Astrocyte (in vitro differentiated cells and primary cell): ENCODE measurements around the gene GCG. TPM values are rescaled to one million over a fixed set of nuclear protein-coding genes. Genes with fewer than 3 reads are reported as not detected.

Source experiments
- DNase-seq: peaks from one replicate; pipeline ENCODE4 v3.0.0-alpha.2; 2010; ENCODE audit warnings: low read depth
- FAIRE-seq: peaks from 2 replicates; lab custom pipeline; 2011; peaks lifted over from hg19 to GRCh38; lab: Jason Lieb, UNC
- H2AFZ ChIP-seq: 2 replicates; pipeline ENCODE4 v1.6.0; 2012; ENCODE audit warnings: low read depth, low read length, inconsistent platforms
- H3K27ac ChIP-seq: 2 replicates; pipeline ENCODE4 v1.5.1; 2011; ENCODE audit warnings: low read depth, low read length, inconsistent platforms
- H3K27me3 ChIP-seq: 2 replicates; pipeline ENCODE4 v1.6.0; 2011; ENCODE audit warnings: low read length, inconsistent platforms; ENCODE audit not compliant: insufficient read depth
- H3K36me3 ChIP-seq: 2 replicates; pipeline ENCODE4 v1.5.1; 2011; ENCODE audit warnings: low read length, inconsistent platforms; ENCODE audit not compliant: insufficient read depth
- H3K4me1 ChIP-seq: 2 replicates; pipeline ENCODE4 v1.5.1; 2011; ENCODE audit warnings: low read length, inconsistent platforms; ENCODE audit not compliant: insufficient read depth
- H3K4me2 ChIP-seq: 2 replicates; pipeline ENCODE4 v1.6.0; 2012; ENCODE audit warnings: low read length, inconsistent platforms
- H3K4me3 ChIP-seq: 2 replicates; pipeline ENCODE4 v1.5.1; 2011; ENCODE audit warnings: low read depth, mild to moderate bottlenecking, low read length, inconsistent platforms; ENCODE audit not compliant: insufficient read depth
- H3K79me2 ChIP-seq: 2 replicates; pipeline ENCODE4 v1.6.0; 2012; ENCODE audit warnings: mild to moderate bottlenecking, low read length, inconsistent platforms; ENCODE audit not compliant: insufficient read depth
- H3K9ac ChIP-seq: 2 replicates; pipeline ENCODE4 v1.6.0; 2012; ENCODE audit warnings: mild to moderate bottlenecking, low read length, inconsistent platforms
- H3K9me3 ChIP-seq: 2 replicates; pipeline ENCODE4 v1.5.1; 2012; ENCODE audit warnings: low read depth, mild to moderate bottlenecking, low read length, inconsistent platforms; ENCODE audit not compliant: insufficient read depth
- H4K20me1 ChIP-seq: 2 replicates; pipeline ENCODE4 v1.6.0; 2012; ENCODE audit warnings: low read length, inconsistent platforms; ENCODE audit not compliant: insufficient read depth
- H3K27ac Mint-ChIP-seq: one replicate; pipeline ENCODE4 v1.8.0; 2021; ENCODE audit warnings: mild to moderate bottlenecking, mixed read lengths; ENCODE audit not compliant: unreplicated experiment
- H3K27me3 Mint-ChIP-seq: one replicate; pipeline ENCODE4 v1.8.0; 2021; ENCODE audit warnings: low read depth, mixed read lengths; ENCODE audit not compliant: unreplicated experiment
- H3K36me3 Mint-ChIP-seq: one replicate; pipeline ENCODE4 v1.8.0; 2021; ENCODE audit warnings: low read depth, mixed read lengths; ENCODE audit not compliant: unreplicated experiment
- H3K4me1 Mint-ChIP-seq: one replicate; pipeline ENCODE4 v1.8.0; 2021; ENCODE audit warnings: low read depth, mixed read lengths; ENCODE audit not compliant: unreplicated experiment
- H3K4me3 Mint-ChIP-seq: one replicate; pipeline ENCODE4 v1.8.0; 2021; ENCODE audit warnings: mild to moderate bottlenecking, moderate library complexity, mixed read lengths; ENCODE audit not compliant: unreplicated experiment
- H3K9me3 Mint-ChIP-seq: one replicate; pipeline ENCODE4 v1.8.0; 2021; ENCODE audit warnings: mild to moderate bottlenecking, mixed read lengths; ENCODE audit not compliant: unreplicated experiment
- CTCF ChIP-seq: IDR thresholded peaks from 2 replicates; pipeline ENCODE4 v1.5.1; 2011; ENCODE audit warnings: low read depth, mild to moderate bottlenecking, inconsistent platforms, low read length, moderate library complexity; ENCODE audit not compliant: insufficient read depth
- EZH2 ChIP-seq: IDR thresholded peaks from 2 replicates; pipeline ENCODE4 v1.6.1; 2012; ENCODE audit warnings: mild to moderate bottlenecking, low read length, inconsistent platforms; ENCODE audit not compliant: insufficient read depth
- total RNA-seq: library from RNA; stranded (reverse); gene quantifications from 2 replicates; pipeline ENCODE4 v1.2.1, GENCODE V29; 2021

The GCG gene
- total RNA-seq, 1 donor from 2014 or later, result not detected

GRCh38 chr2:162127422-162127821 lies 24.6 kb downstream of the GCG start:
- Mint-ChIP-seq H3K9me3 (no peaks in the 10 kb centered on the region), H3K4me3 (no peak overlapping the region), H3K36me3 (no peaks in the 10 kb centered on the region), H3K27ac (no peak overlapping the region), H3K4me1 (peaks cover 33% of the 10 kb centered on the region), H3K27me3 (no peaks in the 10 kb centered on the region)
- H3K4me1 ChIP-seq, result no peaks in the 10 kb centered on the region
- H4K20me1 ChIP-seq, result no peaks in the 10 kb centered on the region
- no peaks in the 10 kb centered on the region for H3K27me3 ChIP-seq
- H3K36me3 ChIP-seq, result no peaks in the 10 kb centered on the region
- H3K4me3 ChIP-seq, result no peak overlapping the region
- FAIRE-seq (no peak), DNase-seq (no peak)
- H3K9ac ChIP-seq, result no peak overlapping the region
- H3K79me2 ChIP-seq, result no peaks in the 10 kb centered on the region
- no peaks in the 10 kb centered on the region for H3K9me3 ChIP-seq
- no peak overlapping the region for H3K27ac ChIP-seq
- H2AFZ ChIP-seq, result no peak overlapping the region
- TF ChIP-seq EZH2 (no peak), CTCF (no peak)
- H3K4me2 ChIP-seq, result no peak overlapping the region

- no peaks in the 10 kb centered on the region for H3K36me3 ChIP-seq
- H3K79me2 ChIP-seq, result no peaks in the 10 kb centered on the region
- TF ChIP-seq CTCF (no peak), EZH2 (no peak)
- H3K9ac ChIP-seq, result no peak overlapping the region
- Mint-ChIP-seq H3K36me3 (no peaks in the 10 kb centered on the region), H3K27me3 (no peaks in the 10 kb centered on the region), H3K4me1 (peaks cover 33% of the 10 kb centered on the region), H3K9me3 (no peaks in the 10 kb centered on the region), H3K4me3 (no peak overlapping the region), H3K27ac (no peak overlapping the region)
- no peaks in the 10 kb centered on the region for H4K20me1 ChIP-seq
- no peaks in the 10 kb centered on the region for H3K27me3 ChIP-seq
- H2AFZ ChIP-seq, result no peak overlapping the region
- no peak overlapping the region for H3K27ac ChIP-seq
- no peaks in the 10 kb centered on the region for H3K9me3 ChIP-seq
- H3K4me2 ChIP-seq, result no peak overlapping the region
- H3K4me3 ChIP-seq, result no peak overlapping the region
- FAIRE-seq (no peak), DNase-seq (no peak)
- H3K4me1 ChIP-seq, result no peaks in the 10 kb centered on the region
These were observed 25.5 kb downstream of the GCG start for GRCh38 chr2:162126527-162126926.

GRCh38 chr2:162126111-162126519 lies 25.9 kb downstream of the GCG start:
- Histone ChIP-seq H3K79me2 (no peaks in the 10 kb centered on the region), H2AFZ (no peak overlapping the region), H3K4me2 (no peak overlapping the region), H3K4me3 (no peak overlapping the region), H3K36me3 (no peaks in the 10 kb centered on the region), H3K27me3 (no peaks in the 10 kb centered on the region), H3K27ac (no peak overlapping the region), H3K9ac (no peak overlapping the region), H4K20me1 (no peaks in the 10 kb centered on the region), H3K4me1 (no peaks in the 10 kb centered on the region), H3K9me3 (no peaks in the 10 kb centered on the region)
- no peaks in the 10 kb centered on the region for H3K27me3 Mint-ChIP-seq
- no peaks in the 10 kb centered on the region for H3K9me3 Mint-ChIP-seq
- FAIRE-seq, result no peak
- no peak for DNase-seq
- no peak for TF ChIP-seq CTCF
- no peak for TF ChIP-seq EZH2
- no peaks in the 10 kb centered on the region for H3K36me3 Mint-ChIP-seq
- no peak overlapping the region for H3K4me3 Mint-ChIP-seq
- peaks cover 33% of the 10 kb centered on the region for H3K4me1 Mint-ChIP-seq
- peak overlapping the region; percentile 11 for H3K27ac Mint-ChIP-seq
